Astrocyte (in vitro differentiated cells and primary cell): ENCODE measurements around the gene SCNN1G. TPM values are rescaled to one million over a fixed set of nuclear protein-coding genes. Genes with fewer than 3 reads are reported as not detected.

ENCODE experiments used
- DNase-seq: peaks from one replicate; pipeline ENCODE4 v3.0.0-alpha.2; 2010; ENCODE audit warnings: low read depth
- FAIRE-seq: peaks from 2 replicates; lab custom pipeline; 2011; peaks lifted over from hg19 to GRCh38; lab: Jason Lieb, UNC
- H2AFZ ChIP-seq: 2 replicates; pipeline ENCODE4 v1.6.0; 2012; ENCODE audit warnings: low read depth, low read length, inconsistent platforms
- H3K27ac ChIP-seq: 2 replicates; pipeline ENCODE4 v1.5.1; 2011; ENCODE audit warnings: low read depth, low read length, inconsistent platforms
- H3K27me3 ChIP-seq: 2 replicates; pipeline ENCODE4 v1.6.0; 2011; ENCODE audit warnings: low read length, inconsistent platforms; ENCODE audit not compliant: insufficient read depth
- H3K36me3 ChIP-seq: 2 replicates; pipeline ENCODE4 v1.5.1; 2011; ENCODE audit warnings: low read length, inconsistent platforms; ENCODE audit not compliant: insufficient read depth
- H3K4me1 ChIP-seq: 2 replicates; pipeline ENCODE4 v1.5.1; 2011; ENCODE audit warnings: low read length, inconsistent platforms; ENCODE audit not compliant: insufficient read depth
- H3K4me2 ChIP-seq: 2 replicates; pipeline ENCODE4 v1.6.0; 2012; ENCODE audit warnings: low read length, inconsistent platforms
- H3K4me3 ChIP-seq: 2 replicates; pipeline ENCODE4 v1.5.1; 2011; ENCODE audit warnings: low read depth, mild to moderate bottlenecking, low read length, inconsistent platforms; ENCODE audit not compliant: insufficient read depth
- H3K79me2 ChIP-seq: 2 replicates; pipeline ENCODE4 v1.6.0; 2012; ENCODE audit warnings: mild to moderate bottlenecking, low read length, inconsistent platforms; ENCODE audit not compliant: insufficient read depth
- H3K9ac ChIP-seq: 2 replicates; pipeline ENCODE4 v1.6.0; 2012; ENCODE audit warnings: mild to moderate bottlenecking, low read length, inconsistent platforms
- H3K9me3 ChIP-seq: 2 replicates; pipeline ENCODE4 v1.5.1; 2012; ENCODE audit warnings: low read depth, mild to moderate bottlenecking, low read length, inconsistent platforms; ENCODE audit not compliant: insufficient read depth
- H4K20me1 ChIP-seq: 2 replicates; pipeline ENCODE4 v1.6.0; 2012; ENCODE audit warnings: low read length, inconsistent platforms; ENCODE audit not compliant: insufficient read depth
- H3K27ac Mint-ChIP-seq: one replicate; pipeline ENCODE4 v1.8.0; 2021; ENCODE audit warnings: mild to moderate bottlenecking, mixed read lengths; ENCODE audit not compliant: unreplicated experiment
- H3K27me3 Mint-ChIP-seq: one replicate; pipeline ENCODE4 v1.8.0; 2021; ENCODE audit warnings: low read depth, mixed read lengths; ENCODE audit not compliant: unreplicated experiment
- H3K36me3 Mint-ChIP-seq: one replicate; pipeline ENCODE4 v1.8.0; 2021; ENCODE audit warnings: low read depth, mixed read lengths; ENCODE audit not compliant: unreplicated experiment
- H3K4me1 Mint-ChIP-seq: one replicate; pipeline ENCODE4 v1.8.0; 2021; ENCODE audit warnings: low read depth, mixed read lengths; ENCODE audit not compliant: unreplicated experiment
- H3K4me3 Mint-ChIP-seq: one replicate; pipeline ENCODE4 v1.8.0; 2021; ENCODE audit warnings: mild to moderate bottlenecking, moderate library complexity, mixed read lengths; ENCODE audit not compliant: unreplicated experiment
- H3K9me3 Mint-ChIP-seq: one replicate; pipeline ENCODE4 v1.8.0; 2021; ENCODE audit warnings: mild to moderate bottlenecking, mixed read lengths; ENCODE audit not compliant: unreplicated experiment
- EZH2 ChIP-seq: IDR thresholded peaks from 2 replicates; pipeline ENCODE4 v1.6.1; 2012; ENCODE audit warnings: mild to moderate bottlenecking, low read length, inconsistent platforms; ENCODE audit not compliant: insufficient read depth
- total RNA-seq: library from RNA; stranded (reverse); gene quantifications from 2 replicates; pipeline ENCODE4 v1.2.1, GENCODE V29; 2021
- TF ChIP-seq, protein P1 (sequence below): IDR thresholded peaks from 2 replicates; pipeline ENCODE4 v1.5.1; 2011; ENCODE audit warnings: low read depth, mild to moderate bottlenecking, inconsistent platforms, low read length, moderate library complexity; ENCODE audit not compliant: insufficient read depth

SCNN1G gene
- total RNA-seq, 1 donor from 2014 or later: not detected

DNA sequence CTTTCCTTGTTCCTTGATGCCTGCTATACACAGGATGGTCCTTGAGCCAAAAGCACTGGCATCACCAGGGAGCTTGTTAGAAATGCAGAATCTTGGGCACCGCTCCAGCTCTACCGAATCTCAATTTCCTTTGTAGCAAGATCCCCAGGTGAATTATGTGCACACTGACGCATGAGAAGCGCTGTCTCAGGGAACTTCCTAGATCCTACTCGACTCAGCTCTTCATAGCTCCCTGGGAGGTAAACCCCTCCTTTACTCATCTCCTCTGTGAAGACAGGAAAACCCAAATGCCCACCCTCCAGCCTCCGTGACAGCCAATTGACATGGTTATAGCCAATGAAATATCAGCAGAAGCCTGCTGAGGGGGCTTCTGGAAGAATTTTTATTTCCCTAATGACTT lies 37.4 kb upstream of the SCNN1G start:
- DNase-seq: no peak
- H4K20me1 ChIP-seq: peaks cover 52% of the 10 kb centered on the region
- H3K4me1 ChIP-seq: peaks cover 24% of the 10 kb centered on the region
- no peak for FAIRE-seq
- H3K4me3 ChIP-seq: no peak overlapping the region
- no peak for TF ChIP-seq EZH2
- TF ChIP-seq, protein P1, sequence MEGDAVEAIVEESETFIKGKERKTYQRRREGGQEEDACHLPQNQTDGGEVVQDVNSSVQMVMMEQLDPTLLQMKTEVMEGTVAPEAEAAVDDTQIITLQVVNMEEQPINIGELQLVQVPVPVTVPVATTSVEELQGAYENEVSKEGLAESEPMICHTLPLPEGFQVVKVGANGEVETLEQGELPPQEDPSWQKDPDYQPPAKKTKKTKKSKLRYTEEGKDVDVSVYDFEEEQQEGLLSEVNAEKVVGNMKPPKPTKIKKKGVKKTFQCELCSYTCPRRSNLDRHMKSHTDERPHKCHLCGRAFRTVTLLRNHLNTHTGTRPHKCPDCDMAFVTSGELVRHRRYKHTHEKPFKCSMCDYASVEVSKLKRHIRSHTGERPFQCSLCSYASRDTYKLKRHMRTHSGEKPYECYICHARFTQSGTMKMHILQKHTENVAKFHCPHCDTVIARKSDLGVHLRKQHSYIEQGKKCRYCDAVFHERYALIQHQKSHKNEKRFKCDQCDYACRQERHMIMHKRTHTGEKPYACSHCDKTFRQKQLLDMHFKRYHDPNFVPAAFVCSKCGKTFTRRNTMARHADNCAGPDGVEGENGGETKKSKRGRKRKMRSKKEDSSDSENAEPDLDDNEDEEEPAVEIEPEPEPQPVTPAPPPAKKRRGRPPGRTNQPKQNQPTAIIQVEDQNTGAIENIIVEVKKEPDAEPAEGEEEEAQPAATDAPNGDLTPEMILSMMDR: no peak
- no peaks in the 10 kb centered on the region for H3K9me3 Mint-ChIP-seq
- H3K36me3 Mint-ChIP-seq: peaks cover 1% of the 10 kb centered on the region
- H3K27ac Mint-ChIP-seq: peak overlapping the region; percentile 41
- H3K4me1 Mint-ChIP-seq: peaks cover 15% of the 10 kb centered on the region
- H3K4me2 ChIP-seq: peak overlapping the region; percentile 48
- H2AFZ ChIP-seq: no peak overlapping the region
- no peaks in the 10 kb centered on the region for H3K27me3 ChIP-seq
- H3K27ac ChIP-seq: peak overlapping the region; percentile 43
- peaks cover 2% of the 10 kb centered on the region for H3K27me3 Mint-ChIP-seq
- H3K36me3 ChIP-seq: no peaks in the 10 kb centered on the region
- no peak overlapping the region for H3K4me3 Mint-ChIP-seq
- H3K9ac ChIP-seq: no peak overlapping the region
- no peaks in the 10 kb centered on the region for H3K9me3 ChIP-seq
- H3K79me2 ChIP-seq: peaks cover 78% of the 10 kb centered on the region

DNA sequence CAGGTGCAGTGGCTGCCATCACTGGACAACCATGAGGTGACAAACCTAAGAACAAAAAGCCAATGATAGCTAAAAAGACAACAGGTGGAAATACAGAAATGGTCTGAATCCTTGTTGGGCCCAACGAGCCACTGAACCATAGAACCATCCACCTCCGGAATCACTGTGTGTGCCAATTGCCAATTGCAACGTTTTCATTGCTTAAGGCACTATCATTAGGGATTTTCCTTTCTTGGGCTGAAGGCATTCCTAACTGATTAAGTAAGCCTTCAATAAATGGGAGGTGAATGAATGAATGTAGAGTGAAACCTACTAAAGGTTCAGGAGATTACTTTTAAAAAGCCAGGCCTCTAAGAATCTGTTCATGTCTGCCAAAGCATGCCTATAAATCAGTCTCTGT lies 36.9 kb upstream of the SCNN1G start:
- TF ChIP-seq EZH2: no peak
- TF ChIP-seq, protein P1: no peak
- Histone ChIP-seq H3K36me3 (no peaks in the 10 kb centered on the region), H3K79me2 (peaks cover 74% of the 10 kb centered on the region), H3K4me3 (no peak overlapping the region), H3K27ac (peak overlapping the region; percentile 43), H3K9ac (no peak overlapping the region), H2AFZ (no peak overlapping the region), H3K27me3 (no peaks in the 10 kb centered on the region), H3K4me2 (peak overlapping the region; percentile 48), H3K4me1 (peaks cover 24% of the 10 kb centered on the region), H3K9me3 (no peaks in the 10 kb centered on the region), H4K20me1 (peaks cover 48% of the 10 kb centered on the region)
- H3K36me3 Mint-ChIP-seq: peaks cover 1% of the 10 kb centered on the region
- DNase-seq: peak; percentile 83
- FAIRE-seq: no peak
- H3K9me3 Mint-ChIP-seq: no peaks in the 10 kb centered on the region
- H3K27ac Mint-ChIP-seq: peak overlapping the region; percentile 41
- H3K27me3 Mint-ChIP-seq: peaks cover 7% of the 10 kb centered on the region
- H3K4me3 Mint-ChIP-seq: no peak overlapping the region
- peaks cover 15% of the 10 kb centered on the region for H3K4me1 Mint-ChIP-seq

DNA sequence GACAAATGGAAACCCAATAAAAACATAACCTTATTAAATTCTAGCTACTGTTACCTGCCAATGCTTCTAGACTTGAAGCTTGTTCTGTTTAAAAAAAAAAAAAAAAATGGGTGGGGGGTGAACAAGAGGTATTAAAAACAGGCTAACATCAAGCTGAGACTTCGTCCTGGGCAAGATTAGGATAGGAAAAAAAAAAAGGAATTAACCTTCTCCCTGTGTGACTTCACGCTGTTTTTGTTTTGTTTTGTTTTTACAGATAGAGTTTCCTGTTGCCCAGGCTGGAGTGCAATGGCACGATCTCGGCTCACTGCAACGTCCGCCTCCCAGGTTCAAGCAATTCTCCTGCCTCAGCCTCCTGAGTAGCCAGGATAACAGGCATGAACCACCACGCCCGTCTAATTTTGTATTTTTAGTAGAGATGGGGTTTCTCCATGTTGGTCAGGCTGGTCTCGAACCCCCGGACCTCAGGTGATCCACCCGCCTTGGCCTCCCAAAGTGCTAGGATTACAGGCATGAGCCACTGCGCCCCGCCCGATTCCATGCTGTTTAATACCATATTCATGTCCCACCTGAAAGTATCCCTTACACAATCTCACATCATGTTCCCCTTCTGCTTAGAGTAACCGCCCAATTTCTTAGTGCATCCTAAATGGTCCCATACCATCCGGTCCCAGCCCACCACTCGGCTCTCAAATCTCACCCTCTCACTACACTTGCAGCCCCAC lies 35.5 kb upstream of the SCNN1G start:
- Mint-ChIP-seq H3K27ac (no peak overlapping the region), H3K4me3 (peak overlapping the region; percentile 47), H3K9me3 (no peaks in the 10 kb centered on the region), H3K36me3 (peaks cover 1% of the 10 kb centered on the region), H3K27me3 (peaks cover 15% of the 10 kb centered on the region), H3K4me1 (peaks cover 15% of the 10 kb centered on the region)
- FAIRE-seq: no peak
- Histone ChIP-seq H3K27ac (no peak overlapping the region), H3K9ac (no peak overlapping the region), H3K9me3 (no peaks in the 10 kb centered on the region), H3K27me3 (no peaks in the 10 kb centered on the region), H3K79me2 (peaks cover 60% of the 10 kb centered on the region), H3K4me1 (peaks cover 24% of the 10 kb centered on the region), H2AFZ (no peak overlapping the region), H3K4me2 (peak overlapping the region; percentile 96), H3K36me3 (no peaks in the 10 kb centered on the region), H4K20me1 (peaks cover 39% of the 10 kb centered on the region), H3K4me3 (no peak overlapping the region)
- DNase-seq: no peak
- TF ChIP-seq EZH2: no peak
- TF ChIP-seq, protein P1: no peak
